ENCODE data around the gene CXCL17.
A peak's percentile ranks its signal among the peaks of the same experiment; 100 is the strongest.
"Not testable (repeated sequence)": the region's sequence is repeated elsewhere in the genome, so short reads cannot be mapped to it uniquely, and the experiment has no call there.

The CXCL17 gene

DNA sequence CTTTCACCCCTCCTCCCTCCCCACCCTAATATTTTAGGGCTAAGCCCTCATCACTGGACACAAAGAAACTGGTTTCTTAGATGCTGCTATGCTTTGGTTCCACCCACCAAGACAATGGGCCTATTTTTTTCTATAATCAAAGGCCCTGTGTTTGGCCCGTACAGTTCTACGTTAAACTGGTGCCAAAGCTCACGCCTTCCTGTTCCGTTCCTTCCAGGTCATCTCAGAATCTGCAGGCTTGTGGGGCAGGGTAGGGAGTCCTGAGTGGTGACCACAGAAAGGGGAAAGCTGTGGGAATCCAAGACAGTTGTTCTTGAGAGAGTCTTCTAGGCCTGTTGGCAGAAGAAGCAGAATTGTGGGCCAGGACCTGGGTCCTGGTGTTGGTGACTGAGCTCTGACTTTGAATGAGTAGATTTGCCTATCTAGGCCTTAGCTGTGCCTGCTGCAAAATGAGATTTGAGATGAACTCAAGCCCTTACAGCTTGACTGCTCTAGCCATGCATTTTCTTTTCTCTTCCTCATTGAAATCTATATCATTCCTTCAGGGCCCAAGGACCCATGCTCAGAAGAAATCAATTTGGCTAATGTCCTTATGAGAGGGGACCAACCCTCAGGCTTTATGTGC lies 19.1 kb upstream of the CXCL17 start:
- FAIRE-seq = no peak

- not testable (repeated sequence) for FAIRE-seq
These were observed 18.5 kb upstream of the CXCL17 start for GRCh38 chr19:42461231-42461630.

GRCh38 chr19:42459926-42460325 lies 17.2 kb upstream of the CXCL17 start:
- FAIRE-seq = no peak

GRCh38 chr19:42455621-42456081 lies 12.9 kb upstream of the CXCL17 start:
- no peak for FAIRE-seq

DNA sequence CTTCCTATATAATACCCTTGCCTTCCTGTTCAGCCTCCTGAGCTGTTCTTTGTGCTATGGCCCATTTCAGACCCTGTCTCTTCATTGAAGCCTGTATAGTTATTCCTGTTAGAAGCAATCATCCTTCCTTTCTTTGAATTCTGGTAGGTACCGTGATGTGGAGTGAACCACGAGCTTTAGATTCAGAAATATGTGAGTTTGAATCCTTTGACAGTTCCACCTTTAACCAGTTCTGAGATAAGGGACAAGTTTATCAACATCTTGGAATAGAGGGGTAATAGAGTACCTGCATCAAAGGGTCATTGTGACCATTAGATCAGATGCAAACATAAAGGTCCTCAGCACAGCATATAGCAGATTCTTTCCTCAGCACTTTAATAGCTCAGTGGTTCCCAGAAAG lies 12.3 kb upstream of the CXCL17 start:
- no peak for FAIRE-seq

- no peak for FAIRE-seq
These were observed 9.8 kb upstream of the CXCL17 start for GRCh38 chr19:42452590-42452989.

GRCh38 chr19:42450314-42450934 lies 7.7 kb upstream of the CXCL17 start:
- peak; percentile 89 for FAIRE-seq

DNA sequence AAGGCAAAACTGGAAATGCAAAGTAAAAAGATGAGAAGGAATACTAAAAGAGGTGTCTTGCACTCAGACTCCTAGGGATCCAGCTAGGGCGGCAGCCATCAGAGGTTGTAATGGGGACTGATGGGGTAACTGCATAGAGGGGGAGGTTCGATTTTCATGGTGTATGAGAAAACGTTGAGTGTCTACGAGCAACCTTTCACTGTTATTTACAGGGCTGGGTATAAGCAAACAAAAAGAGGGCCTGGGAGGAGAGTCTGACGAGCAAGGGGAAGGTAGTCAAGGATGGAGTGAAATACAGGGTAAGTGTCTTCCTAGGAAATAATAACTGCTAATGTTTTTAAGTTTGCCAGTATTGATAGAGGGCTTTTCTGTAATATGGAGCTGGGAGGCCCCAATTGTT lies 5.6 kb upstream of the CXCL17 start:
- not testable (repeated sequence) for FAIRE-seq

- no peak for FAIRE-seq
These were observed 3.2 kb upstream of the CXCL17 start for GRCh38 chr19:42445948-42446347.

DNA sequence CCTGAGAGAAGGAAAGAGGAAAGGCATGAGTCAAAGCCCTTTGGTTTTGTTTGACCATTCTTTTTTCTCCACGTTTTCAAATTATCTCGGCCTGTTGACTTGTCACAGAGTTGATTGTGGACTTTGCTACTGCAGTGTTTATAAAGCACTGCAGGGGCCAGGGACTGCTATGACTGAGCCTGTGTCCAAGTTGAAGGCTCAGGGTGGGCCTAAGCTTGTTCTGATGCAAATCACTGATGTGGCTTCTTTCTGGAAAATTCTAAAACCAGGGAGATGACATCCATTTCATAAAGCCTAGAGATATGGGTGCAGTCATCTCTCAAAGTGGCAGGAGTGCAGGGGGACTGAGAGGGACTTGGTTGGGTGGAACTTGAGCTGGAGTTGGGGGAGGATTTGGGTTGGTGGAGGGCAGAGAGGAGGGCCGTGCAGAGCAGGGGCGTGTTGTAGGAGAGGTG lies 1.2 kb upstream of the CXCL17 start:
- FAIRE-seq = no peak

DNA sequence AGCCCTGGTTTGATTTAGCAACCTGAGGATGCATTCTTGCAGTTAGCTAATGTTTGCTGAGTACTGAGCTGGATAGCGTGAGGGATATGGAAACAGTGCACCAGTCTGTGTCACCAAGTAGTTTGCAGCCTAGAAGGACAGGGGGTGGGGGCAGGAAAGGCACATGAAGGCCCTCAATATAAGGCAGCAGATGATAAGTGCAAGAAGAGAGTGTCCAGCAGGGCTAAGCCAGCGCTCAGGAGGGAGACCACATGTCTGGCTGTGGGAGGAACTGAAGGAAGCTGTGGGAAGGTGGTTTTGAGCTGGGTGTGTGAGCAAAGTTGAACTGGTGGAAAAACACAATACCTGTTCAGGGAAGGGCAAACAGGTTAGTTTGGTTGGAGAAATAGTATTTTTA lies 1.7 kb downstream of the CXCL17 start:
- no peak for FAIRE-seq

GRCh38 chr19:42440357-42441048 lies 2.2 kb downstream of the CXCL17 start:
- FAIRE-seq = peak; percentile 84

DNA sequence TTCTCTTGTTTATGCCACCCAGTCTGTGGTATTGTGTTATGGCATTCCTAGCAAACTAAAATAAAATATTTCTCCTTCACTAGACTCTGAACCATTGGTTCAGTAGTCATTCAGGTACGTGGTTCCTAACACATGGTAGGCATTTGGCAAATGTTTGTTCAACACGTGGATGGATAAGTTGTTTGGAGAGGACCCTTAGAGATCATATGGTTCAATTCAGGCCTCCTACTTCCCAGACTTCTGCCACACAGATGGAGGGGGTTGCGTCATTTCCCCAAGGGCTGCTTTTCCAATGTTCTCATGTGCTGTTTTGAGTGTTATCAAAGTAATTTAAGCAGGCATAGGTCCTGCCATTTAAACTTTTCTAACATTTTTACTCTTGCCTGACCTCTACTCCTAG lies 6.7 kb downstream of the CXCL17 start:
- FAIRE-seq = no peak

- FAIRE-seq = no peak
These were observed 7.4 kb downstream of the CXCL17 start for GRCh38 chr19:42435316-42435715.

DNA sequence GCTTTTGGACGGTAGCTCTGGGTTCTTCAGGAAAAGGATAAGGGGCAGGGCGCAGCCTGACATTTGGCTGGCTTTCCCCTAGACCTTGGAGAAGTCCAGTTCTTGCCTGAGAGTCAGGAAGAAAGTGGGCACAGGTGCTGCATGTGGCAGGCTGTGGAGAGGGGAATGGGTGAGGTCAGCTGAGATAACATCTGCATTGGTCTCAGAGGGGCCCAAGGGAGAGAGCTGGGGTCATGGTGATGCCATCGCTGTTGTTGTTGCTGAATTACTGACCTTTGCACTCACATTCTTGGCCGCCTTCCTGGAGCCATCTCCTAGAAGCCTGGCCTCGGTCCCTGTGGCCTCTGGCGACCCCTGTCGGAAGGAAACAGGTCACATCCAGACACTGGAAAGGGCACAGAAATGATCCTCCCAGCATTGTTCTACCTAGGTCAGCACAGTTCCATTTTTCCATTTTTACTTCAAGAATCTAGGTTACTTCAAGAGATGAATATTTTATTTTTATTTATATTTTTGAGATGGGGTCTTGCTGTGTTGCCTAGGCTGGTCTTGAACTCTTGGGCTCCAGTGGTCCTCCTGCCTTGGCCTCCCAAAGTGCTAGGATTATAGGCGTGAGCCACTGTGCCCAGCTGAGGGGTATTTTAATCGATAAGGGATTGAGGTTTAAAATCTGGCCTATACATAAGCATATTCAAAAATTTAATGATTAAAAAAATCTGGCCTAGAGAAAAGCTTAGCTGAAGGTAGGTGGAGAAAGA lies 9.1 kb downstream of the CXCL17 start:
- FAIRE-seq = peak; percentile 78

- no peak for FAIRE-seq
These were observed 11.3 kb downstream of the CXCL17 start for GRCh38 chr19:42431486-42431885.

DNA sequence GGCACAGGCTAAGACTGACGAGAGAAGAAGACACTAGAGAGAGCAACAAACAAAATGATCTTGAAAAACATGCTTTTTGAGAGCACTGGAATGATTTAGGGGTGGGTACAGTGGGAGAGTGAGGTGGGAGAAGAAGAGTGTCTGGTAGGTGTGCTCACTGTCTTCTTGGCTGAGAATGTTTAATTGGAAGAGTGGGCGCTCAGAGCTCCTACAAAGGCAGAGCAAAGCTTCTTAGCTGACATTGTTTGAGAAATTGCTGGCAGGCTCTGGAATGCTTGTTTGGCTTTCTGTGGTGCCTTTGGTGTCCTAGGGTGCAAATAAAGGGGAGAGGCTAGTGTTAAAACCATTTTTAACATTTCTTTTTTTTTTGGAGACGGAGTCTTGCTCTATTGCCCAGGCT lies 14.1 kb downstream of the CXCL17 start:
- no peak for FAIRE-seq

DNA sequence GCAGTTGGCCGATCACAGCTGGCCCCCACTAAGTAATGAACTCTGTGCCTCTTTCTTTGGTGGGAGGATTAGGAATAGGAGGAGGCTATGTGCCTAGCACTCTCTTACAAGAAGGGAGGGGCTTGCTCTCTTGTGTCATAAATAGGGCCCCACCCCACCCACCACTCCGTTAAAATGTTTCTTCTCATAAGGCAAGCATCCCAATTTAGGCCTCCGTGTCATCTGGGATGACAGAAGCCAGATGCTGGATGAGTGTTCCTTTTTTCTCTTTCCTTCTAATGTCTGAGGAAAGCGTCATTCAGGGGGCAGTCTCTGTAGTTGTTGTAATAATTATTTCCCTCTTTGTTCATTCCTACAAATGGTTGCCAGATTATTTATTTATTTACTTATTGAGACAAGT lies 15.4 kb downstream of the CXCL17 start, which contains the start of gene LIPE:
Gene LIPE (minus strand): TSS at position 76 of the 400 bp plus-strand sequence. CDS start 239 bp downstream, outside the sequence.
- FAIRE-seq = no peak

- no peak for FAIRE-seq
These were observed 16.1 kb downstream of the CXCL17 start for GRCh38 chr19:42426643-42427042.

GRCh38 chr19:42424712-42425131 lies 18.0 kb downstream of the CXCL17 start:
- no peak for FAIRE-seq

DNA sequence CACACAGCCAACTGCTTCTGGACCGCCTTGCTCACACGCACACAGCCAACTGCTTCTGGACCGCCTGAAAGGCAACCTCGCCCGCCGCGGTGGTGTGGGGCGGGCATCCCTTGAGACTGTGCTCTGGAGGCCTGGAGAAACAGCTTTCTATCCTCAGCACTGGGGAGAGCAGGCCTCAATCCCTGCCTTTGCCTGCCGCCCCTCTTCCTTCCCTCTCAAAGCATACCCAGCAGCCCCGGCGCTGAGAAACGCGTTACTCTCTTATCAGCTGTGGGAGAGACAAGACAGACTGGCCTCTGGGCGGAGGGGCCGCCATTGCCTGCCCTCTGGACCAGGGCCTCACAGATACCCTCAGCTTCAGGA lies 18.4 kb downstream of the CXCL17 start:
- FAIRE-seq = no peak

DNA sequence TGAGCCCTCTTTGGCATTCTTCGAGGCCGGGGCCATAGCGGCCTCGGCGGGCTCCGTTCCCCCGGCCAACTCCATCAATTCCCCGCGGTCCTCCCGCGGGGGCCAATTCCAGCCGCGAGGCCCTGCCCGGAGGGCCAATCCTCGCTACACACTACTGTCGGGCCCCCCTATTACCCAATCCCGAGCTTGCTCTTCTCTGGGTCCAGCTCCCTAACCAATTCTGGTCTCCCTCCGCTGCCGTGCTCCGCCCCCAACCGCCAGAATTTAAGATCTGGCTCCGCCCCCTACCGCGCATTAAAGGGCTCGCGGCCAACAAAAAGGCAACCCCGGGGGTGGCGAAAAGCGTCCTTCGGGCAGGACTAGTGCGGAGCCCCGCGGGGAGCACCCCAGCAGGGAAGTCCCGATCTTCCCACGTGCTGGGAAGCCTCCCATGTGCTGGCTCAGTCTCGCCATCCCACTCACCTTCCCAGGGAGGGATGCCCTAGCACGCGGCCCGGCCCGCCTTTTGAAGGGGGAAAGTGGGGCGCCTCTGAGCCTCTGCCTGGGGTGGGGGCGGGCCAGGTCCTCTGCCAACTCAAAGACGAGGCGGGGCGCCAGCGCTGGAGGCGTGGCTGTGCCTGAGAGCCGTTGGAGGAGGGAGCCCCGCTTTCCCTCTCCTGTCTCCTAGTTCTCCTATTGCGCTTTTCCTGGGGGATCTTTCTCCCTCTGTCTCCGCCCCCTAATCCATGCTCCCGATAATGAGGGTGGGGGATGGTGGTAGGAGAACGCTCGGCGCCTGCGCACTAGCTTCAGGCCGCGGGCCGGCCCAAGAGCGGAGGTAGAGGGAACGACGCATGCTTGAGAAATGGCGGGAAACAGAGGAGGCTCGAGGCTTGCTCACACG lies 19.0 kb downstream of the CXCL17 start:
- no peak for FAIRE-seq

All from G401.6 (cell line).